GM12891 (cell line): ENCODE measurements around the gene FARP2.

ENCODE experiments used
- POU2F2 ChIP-seq: IDR thresholded peaks from 2 replicates; pipeline ENCODE4 v1.6.1; 2011; ENCODE audit warnings: low read depth, mild to moderate bottlenecking, control low read depth, low read length, moderate library complexity
- SPI1 ChIP-seq: IDR thresholded peaks from 2 replicates; pipeline ENCODE4 v1.6.1; 2011; ENCODE audit warnings: low read depth, low read length, control low read depth
- TAF1 ChIP-seq: IDR thresholded peaks from 2 replicates; pipeline ENCODE4 v1.6.1; 2011; ENCODE audit warnings: low read depth, low read length, control low read depth

- TF ChIP-seq TAF1 (no peak), POU2F2 (no peak), SPI1 (no peak)
Observed at GRCh38 chr2:241505086-241505780, 149.1 kb downstream of the FARP2 start.
